SK-N-SH (cell line): Measurements from ENCODE around the gene FMO4. TPM values are rescaled to one million over a fixed set of nuclear protein-coding genes. Genes with fewer than 3 reads are reported as not detected.
A peak's percentile ranks its signal among the peaks of the same experiment; 100 is the strongest.

ENCODE experiments used
- CTCF ChIA-PET: fragments of 300-600, 350-600 bp; formaldehyde crosslinking; extraction: SDS; loops from one replicate; lab custom pipeline; 2021; lab: Yijun Ruan, JAX
- POLR2A ChIA-PET: fragments of 350-600 bp; sonication (Branson Sonifier 250); formaldehyde crosslinking; extraction: SDS; loops from one replicate; lab custom pipeline; 2020; ENCODE audit warnings: antibody characterized with exemption, inconsistent platforms; lab: Yijun Ruan, JAX
- DNase-seq: peaks from one replicate; pipeline ENCODE4 v3.0.0; 2012
- H2AFZ ChIP-seq: fragments of 200-600 bp; sonication (generic); 2 replicates; pipeline ENCODE4 v1.8.1; 2016; ENCODE audit warnings: antibody characterized with exemption, mild to moderate bottlenecking, low read depth
- H3F3A ChIP-seq: fragments of 200-600 bp; sonication (generic); replicated peaks from 2 replicates; pipeline ENCODE3; 2016; ENCODE audit warnings: antibody characterized with exemption, mild to moderate bottlenecking; ENCODE audit not compliant: insufficient read depth
- H3K27ac ChIP-seq, 2 experiments: fragments of 200-500 bp in 1 of 2; fragments of 200-600 bp in 1 of 2; sonication (Bioruptor generic) in 1 of 2; sonication (generic), shearing (Covaris generic) in 1 of 2; 2 replicates each; pipeline versions ENCODE4 v1.5.1 to v1.6.1; 2014 to 2016; ENCODE audit warnings: low read depth in 2 of 2, inconsistent platforms in 1 of 2, low read length in 1 of 2, mild to moderate bottlenecking in 1 of 2, mixed read lengths in 1 of 2
- H3K27me3 ChIP-seq: fragments of 200-600 bp; sonication (generic), shearing (Covaris generic); 2 replicates; pipeline ENCODE4 v1.6.1; 2016; ENCODE audit warnings: mixed run types; ENCODE audit not compliant: insufficient read depth
- H3K36me3 ChIP-seq, 2 experiments: fragments of 200-500 bp in 1 of 2; fragments of 200-600 bp in 1 of 2; sonication (Bioruptor generic) in 1 of 2; sonication (generic) in 1 of 2; replicated peaks in 1 of 2; 2 replicates each; pipeline versions ENCODE3 to v1.5.1; 2014 to 2016; ENCODE audit warnings: low read length in 1 of 2, mild to moderate bottlenecking in 1 of 2; ENCODE audit not compliant: insufficient read depth in 2 of 2, control insufficient read depth in 1 of 2
- H3K4me1 ChIP-seq, 2 experiments: fragments of 200-500 bp in 1 of 2; fragments of 200-600 bp in 1 of 2; sonication (Bioruptor generic) in 1 of 2; sonication (generic), shearing (Covaris generic) in 1 of 2; 2 replicates each; pipeline versions ENCODE4 v1.5.1 to v1.6.1; 2014 to 2016; ENCODE audit warnings: low read depth in 1 of 2, low read length in 1 of 2, mixed run types in 1 of 2; ENCODE audit not compliant: insufficient read depth in 2 of 2, control insufficient read depth in 1 of 2
- H3K4me2 ChIP-seq: fragments of 200-600 bp; sonication (generic), shearing (Covaris generic); 2 replicates; pipeline ENCODE4 v1.6.1; 2017; ENCODE audit warnings: mixed run types
- H3K4me3 ChIP-seq, 2 experiments: fragments of 200-500 bp in 1 of 2; fragments of 200-600 bp in 1 of 2; sonication (Bioruptor generic) in 1 of 2; sonication (generic), shearing (Covaris generic) in 1 of 2; 2 replicates each; pipeline versions ENCODE4 v1.5.1 to v1.8.1; 2014 to 2016; ENCODE audit warnings: low read depth in 2 of 2, inconsistent platforms in 1 of 2, low read length in 1 of 2, mild to moderate bottlenecking in 1 of 2, mixed read lengths in 1 of 2, moderate library complexity in 1 of 2
- H3K79me2 ChIP-seq: fragments of 200-600 bp; sonication (generic); 2 replicates; pipeline ENCODE4 v1.8.1; 2017; ENCODE audit warnings: mild to moderate bottlenecking; ENCODE audit not compliant: insufficient read depth
- H3K9ac ChIP-seq: fragments of 200-600 bp; sonication (generic); 2 replicates; pipeline ENCODE4 v1.6.1; 2017; ENCODE audit warnings: mixed run types
- H3K9me2 ChIP-seq: fragments of 200-600 bp; sonication (generic); 2 replicates; pipeline ENCODE4 v1.6.1; 2017; ENCODE audit warnings: mixed run types
- H3K9me3 ChIP-seq: fragments of 200-600 bp; sonication (generic); 2 replicates; pipeline ENCODE4 v1.6.1; 2017; ENCODE audit warnings: mixed run types, mild to moderate bottlenecking, moderate library complexity
- H4K20me1 ChIP-seq: fragments of 200-600 bp; sonication (generic); 2 replicates; pipeline ENCODE4 v1.6.1; 2017; ENCODE audit warnings: mild to moderate bottlenecking, mixed run types; ENCODE audit not compliant: insufficient read depth
- ELF1 ChIP-seq: IDR thresholded peaks from 2 replicates; pipeline ENCODE4 v1.4.0; 2012
- EP300 ChIP-seq, 2 experiments: IDR thresholded peaks; 2 replicates each; pipeline versions ENCODE4 v1.4.0 to v1.6.1; 2012; ENCODE audit warnings: borderline replicate concordance in 1 of 2, low read depth in 1 of 2, low read length in 1 of 2
- FOXJ3 ChIP-seq: sonication (generic); formaldehyde crosslinking; IDR thresholded peaks from 2 replicates; pipeline ENCODE4 v1.5.1; 2020; ENCODE audit warnings: mild to moderate bottlenecking, missing genetic modification reagents
- GABPA ChIP-seq: IDR thresholded peaks from 2 replicates; pipeline ENCODE4 v1.4.0; 2012; ENCODE audit warnings: low read depth, mild to moderate bottlenecking
- MEF2A ChIP-seq: IDR thresholded peaks from 2 replicates; pipeline ENCODE4 v1.4.0; 2012; ENCODE audit warnings: low read depth, borderline replicate concordance
- NFIC ChIP-seq: IDR thresholded peaks from 2 replicates; pipeline ENCODE4 v1.4.0; 2012; ENCODE audit warnings: borderline replicate concordance
- POLR2AphosphoS5 ChIP-seq: IDR thresholded peaks from 2 replicates; pipeline ENCODE4 v1.6.1; 2012; ENCODE audit warnings: low read depth, low read length
- RAD21 ChIP-seq: IDR thresholded peaks from 2 replicates; pipeline ENCODE4 v1.6.1; 2012; ENCODE audit warnings: mild to moderate bottlenecking, low read length
- RFX5 ChIP-seq: IDR thresholded peaks from 2 replicates; pipeline ENCODE4 v1.6.1; 2012; ENCODE audit warnings: mild to moderate bottlenecking, improper control_type of control experiment, low read length
- RXRA ChIP-seq: IDR thresholded peaks from 2 replicates; pipeline ENCODE4 v1.4.0; 2012; ENCODE audit warnings: low read depth, mild to moderate bottlenecking, borderline replicate concordance
- SMC3 ChIP-seq: IDR thresholded peaks from 2 replicates; pipeline ENCODE4 v1.6.1; 2012; ENCODE audit warnings: low read depth, low read length, improper control_type of control experiment
- TEAD4 ChIP-seq: IDR thresholded peaks from 2 replicates; pipeline ENCODE4 v1.4.0; 2012; ENCODE audit warnings: mild to moderate bottlenecking, borderline replicate concordance; ENCODE audit not compliant: insufficient read depth
- YY1 ChIP-seq: IDR thresholded peaks from 2 replicates; pipeline ENCODE4 v1.4.0; 2012; ENCODE audit warnings: low read depth, mild to moderate bottlenecking
- WGBS: methylation state at CpG from one replicate; pipeline ENCODE4 v1.1.6; 2017; ENCODE audit warnings: low lambda C conversion rate; 5-methylcytosine and 5-hydroxymethylcytosine counted together
- polyA plus RNA-seq, 3 experiments: library from polyadenylated mRNA; depleted of rRNA; stranded (reverse); fragments of >200 nt; gene quantifications; 2 replicates each; pipeline ENCODE4 v1.2.3, GENCODE V29; 2012
- TF ChIP-seq, protein P1 (sequence below): fragments of 150-350 bp; IDR thresholded peaks from 2 replicates; pipeline ENCODE4 v1.6.1; 2016; ENCODE audit warnings: mild to moderate bottlenecking, low read depth, low read length
- TF ChIP-seq, protein P2 (sequence below): fragments of 150-350 bp; IDR thresholded peaks from 2 replicates; pipeline ENCODE4 v1.6.1; 2017; ENCODE audit warnings: antibody characterized with exemption, low read length, low read depth, borderline replicate concordance
- TF ChIP-seq, protein P3 (sequence below): IDR thresholded peaks from 2 replicates; pipeline ENCODE4 v1.6.1; 2012; ENCODE audit warnings: mild to moderate bottlenecking, low read depth, low read length, moderate library complexity
- TF ChIP-seq, protein P4 (sequence below): IDR thresholded peaks from 2 replicates; pipeline ENCODE4 v1.4.0; 2012; ENCODE audit warnings: low read depth
- TF ChIP-seq, protein P5 (sequence below): IDR thresholded peaks from 2 replicates; pipeline ENCODE4; 2012
- TF ChIP-seq, protein P6 (sequence below): fragments of 200-600 bp; sonication (generic); IDR thresholded peaks from 2 replicates; pipeline ENCODE4 v1.6.1; 2017; ENCODE audit warnings: antibody characterized with exemption, mild to moderate bottlenecking, moderate library complexity

Gene FMO4, protein sequence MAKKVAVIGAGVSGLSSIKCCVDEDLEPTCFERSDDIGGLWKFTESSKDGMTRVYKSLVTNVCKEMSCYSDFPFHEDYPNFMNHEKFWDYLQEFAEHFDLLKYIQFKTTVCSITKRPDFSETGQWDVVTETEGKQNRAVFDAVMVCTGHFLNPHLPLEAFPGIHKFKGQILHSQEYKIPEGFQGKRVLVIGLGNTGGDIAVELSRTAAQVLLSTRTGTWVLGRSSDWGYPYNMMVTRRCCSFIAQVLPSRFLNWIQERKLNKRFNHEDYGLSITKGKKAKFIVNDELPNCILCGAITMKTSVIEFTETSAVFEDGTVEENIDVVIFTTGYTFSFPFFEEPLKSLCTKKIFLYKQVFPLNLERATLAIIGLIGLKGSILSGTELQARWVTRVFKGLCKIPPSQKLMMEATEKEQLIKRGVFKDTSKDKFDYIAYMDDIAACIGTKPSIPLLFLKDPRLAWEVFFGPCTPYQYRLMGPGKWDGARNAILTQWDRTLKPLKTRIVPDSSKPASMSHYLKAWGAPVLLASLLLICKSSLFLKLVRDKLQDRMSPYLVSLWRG
- polyA plus RNA-seq (2012; rRNA removed), result 1.6 and 2.0 TPM in 2 replicates
- polyA plus RNA-seq (2012; cell fraction: cytosol; rRNA removed), result 1.8 and 2.4 TPM in 2 replicates
- 1.2 and 2.3 TPM in 2 replicates for polyA plus RNA-seq (2012; cell fraction: nucleus; rRNA removed)

DNA sequence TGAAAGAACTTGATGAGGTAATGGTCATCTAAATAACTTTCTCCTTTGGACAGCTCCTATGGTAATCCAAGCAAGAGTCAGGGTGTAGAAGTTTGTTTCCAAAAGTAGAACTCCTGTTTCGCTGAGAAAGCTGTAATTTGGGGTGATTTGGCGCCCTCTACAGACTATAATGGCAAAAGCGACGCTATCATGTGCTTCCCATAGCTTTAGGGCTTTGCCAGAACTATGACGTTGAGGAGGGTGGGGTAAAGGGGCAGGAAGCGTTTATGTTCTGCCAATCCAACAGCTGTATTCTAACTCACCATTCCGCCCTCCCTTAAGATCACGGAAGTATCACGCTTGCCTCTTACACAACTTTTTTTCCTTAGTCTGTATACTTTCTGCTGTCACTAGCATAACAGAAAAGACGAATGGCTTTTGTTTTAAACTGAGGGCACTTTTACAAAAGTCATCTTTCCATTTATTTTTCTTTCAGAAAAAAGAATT, at the start of gene FMO4:
FMO4 (plus strand) TSS at position 349 of the 486 bp plus-strand sequence. CDS start 5,643 bp downstream, outside the sequence.
- WGBS, result 1% methylated on average over 10 of the region's 10 CpGs
- TF ChIP-seq, protein P1, sequence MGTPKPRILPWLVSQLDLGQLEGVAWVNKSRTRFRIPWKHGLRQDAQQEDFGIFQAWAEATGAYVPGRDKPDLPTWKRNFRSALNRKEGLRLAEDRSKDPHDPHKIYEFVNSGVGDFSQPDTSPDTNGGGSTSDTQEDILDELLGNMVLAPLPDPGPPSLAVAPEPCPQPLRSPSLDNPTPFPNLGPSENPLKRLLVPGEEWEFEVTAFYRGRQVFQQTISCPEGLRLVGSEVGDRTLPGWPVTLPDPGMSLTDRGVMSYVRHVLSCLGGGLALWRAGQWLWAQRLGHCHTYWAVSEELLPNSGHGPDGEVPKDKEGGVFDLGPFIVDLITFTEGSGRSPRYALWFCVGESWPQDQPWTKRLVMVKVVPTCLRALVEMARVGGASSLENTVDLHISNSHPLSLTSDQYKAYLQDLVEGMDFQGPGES, result no peak
- TF ChIP-seq, protein P2, sequence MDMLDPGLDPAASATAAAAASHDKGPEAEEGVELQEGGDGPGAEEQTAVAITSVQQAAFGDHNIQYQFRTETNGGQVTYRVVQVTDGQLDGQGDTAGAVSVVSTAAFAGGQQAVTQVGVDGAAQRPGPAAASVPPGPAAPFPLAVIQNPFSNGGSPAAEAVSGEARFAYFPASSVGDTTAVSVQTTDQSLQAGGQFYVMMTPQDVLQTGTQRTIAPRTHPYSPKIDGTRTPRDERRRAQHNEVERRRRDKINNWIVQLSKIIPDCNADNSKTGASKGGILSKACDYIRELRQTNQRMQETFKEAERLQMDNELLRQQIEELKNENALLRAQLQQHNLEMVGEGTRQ, result no peak
- peak; percentile 49; the same call in 1 of the 2 replicates for TF ChIP-seq POLR2AphosphoS5
- TF ChIP-seq, protein P3, sequence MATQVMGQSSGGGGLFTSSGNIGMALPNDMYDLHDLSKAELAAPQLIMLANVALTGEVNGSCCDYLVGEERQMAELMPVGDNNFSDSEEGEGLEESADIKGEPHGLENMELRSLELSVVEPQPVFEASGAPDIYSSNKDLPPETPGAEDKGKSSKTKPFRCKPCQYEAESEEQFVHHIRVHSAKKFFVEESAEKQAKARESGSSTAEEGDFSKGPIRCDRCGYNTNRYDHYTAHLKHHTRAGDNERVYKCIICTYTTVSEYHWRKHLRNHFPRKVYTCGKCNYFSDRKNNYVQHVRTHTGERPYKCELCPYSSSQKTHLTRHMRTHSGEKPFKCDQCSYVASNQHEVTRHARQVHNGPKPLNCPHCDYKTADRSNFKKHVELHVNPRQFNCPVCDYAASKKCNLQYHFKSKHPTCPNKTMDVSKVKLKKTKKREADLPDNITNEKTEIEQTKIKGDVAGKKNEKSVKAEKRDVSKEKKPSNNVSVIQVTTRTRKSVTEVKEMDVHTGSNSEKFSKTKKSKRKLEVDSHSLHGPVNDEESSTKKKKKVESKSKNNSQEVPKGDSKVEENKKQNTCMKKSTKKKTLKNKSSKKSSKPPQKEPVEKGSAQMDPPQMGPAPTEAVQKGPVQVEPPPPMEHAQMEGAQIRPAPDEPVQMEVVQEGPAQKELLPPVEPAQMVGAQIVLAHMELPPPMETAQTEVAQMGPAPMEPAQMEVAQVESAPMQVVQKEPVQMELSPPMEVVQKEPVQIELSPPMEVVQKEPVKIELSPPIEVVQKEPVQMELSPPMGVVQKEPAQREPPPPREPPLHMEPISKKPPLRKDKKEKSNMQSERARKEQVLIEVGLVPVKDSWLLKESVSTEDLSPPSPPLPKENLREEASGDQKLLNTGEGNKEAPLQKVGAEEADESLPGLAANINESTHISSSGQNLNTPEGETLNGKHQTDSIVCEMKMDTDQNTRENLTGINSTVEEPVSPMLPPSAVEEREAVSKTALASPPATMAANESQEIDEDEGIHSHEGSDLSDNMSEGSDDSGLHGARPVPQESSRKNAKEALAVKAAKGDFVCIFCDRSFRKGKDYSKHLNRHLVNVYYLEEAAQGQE, result peak; percentile 68; the same call in 1 of the 2 replicates
- TF ChIP-seq, protein P4, sequence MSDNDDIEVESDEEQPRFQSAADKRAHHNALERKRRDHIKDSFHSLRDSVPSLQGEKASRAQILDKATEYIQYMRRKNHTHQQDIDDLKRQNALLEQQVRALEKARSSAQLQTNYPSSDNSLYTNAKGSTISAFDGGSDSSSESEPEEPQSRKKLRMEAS, result peak; percentile 73; the same call in 1 of the 2 replicates
- TF ChIP-seq, protein P5, sequence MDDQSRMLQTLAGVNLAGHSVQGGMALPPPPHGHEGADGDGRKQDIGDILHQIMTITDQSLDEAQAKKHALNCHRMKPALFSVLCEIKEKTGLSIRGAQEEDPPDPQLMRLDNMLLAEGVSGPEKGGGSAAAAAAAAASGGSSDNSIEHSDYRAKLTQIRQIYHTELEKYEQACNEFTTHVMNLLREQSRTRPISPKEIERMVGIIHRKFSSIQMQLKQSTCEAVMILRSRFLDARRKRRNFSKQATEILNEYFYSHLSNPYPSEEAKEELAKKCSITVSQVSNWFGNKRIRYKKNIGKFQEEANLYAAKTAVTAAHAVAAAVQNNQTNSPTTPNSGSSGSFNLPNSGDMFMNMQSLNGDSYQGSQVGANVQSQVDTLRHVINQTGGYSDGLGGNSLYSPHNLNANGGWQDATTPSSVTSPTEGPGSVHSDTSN, result peak; percentile 32; the same call in 1 of the 2 replicates
- TF ChIP-seq ELF1, result peak; percentile 89
- TF ChIP-seq FOXJ3 (CRISPR knock-in tag), result no peak
- no peak for TF ChIP-seq EP300 (IDR thresholded peaks at IDR 0.05; ENCODE audit: borderline replicate concordance in 1 of 2, low read depth in 1 of 2, low read length in 1 of 2)
- TF ChIP-seq RXRA, result no peak
- TF ChIP-seq SMC3, result peak; percentile 48
- no peak for TF ChIP-seq TEAD4
- TF ChIP-seq YY1, result no peak
- TF ChIP-seq RAD21, result peak; percentile 74
- TF ChIP-seq, protein P6, sequence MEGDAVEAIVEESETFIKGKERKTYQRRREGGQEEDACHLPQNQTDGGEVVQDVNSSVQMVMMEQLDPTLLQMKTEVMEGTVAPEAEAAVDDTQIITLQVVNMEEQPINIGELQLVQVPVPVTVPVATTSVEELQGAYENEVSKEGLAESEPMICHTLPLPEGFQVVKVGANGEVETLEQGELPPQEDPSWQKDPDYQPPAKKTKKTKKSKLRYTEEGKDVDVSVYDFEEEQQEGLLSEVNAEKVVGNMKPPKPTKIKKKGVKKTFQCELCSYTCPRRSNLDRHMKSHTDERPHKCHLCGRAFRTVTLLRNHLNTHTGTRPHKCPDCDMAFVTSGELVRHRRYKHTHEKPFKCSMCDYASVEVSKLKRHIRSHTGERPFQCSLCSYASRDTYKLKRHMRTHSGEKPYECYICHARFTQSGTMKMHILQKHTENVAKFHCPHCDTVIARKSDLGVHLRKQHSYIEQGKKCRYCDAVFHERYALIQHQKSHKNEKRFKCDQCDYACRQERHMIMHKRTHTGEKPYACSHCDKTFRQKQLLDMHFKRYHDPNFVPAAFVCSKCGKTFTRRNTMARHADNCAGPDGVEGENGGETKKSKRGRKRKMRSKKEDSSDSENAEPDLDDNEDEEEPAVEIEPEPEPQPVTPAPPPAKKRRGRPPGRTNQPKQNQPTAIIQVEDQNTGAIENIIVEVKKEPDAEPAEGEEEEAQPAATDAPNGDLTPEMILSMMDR, result peak; percentile 94
- peak; percentile 28; the same call in 1 of the 2 replicates for TF ChIP-seq NFIC
- TF ChIP-seq GABPA, result peak; percentile 62
- no peak for TF ChIP-seq MEF2A
- TF ChIP-seq RFX5, result no peak
- Histone ChIP-seq H4K20me1 (no peaks in the 10 kb centered on the region), H3F3A (no peaks in the 10 kb centered on the region), H3K4me2 (peak within 1 kb of the TSS; percentile 60), H3K27me3 (no peaks in the 10 kb centered on the region; the same call in 1 of the 2 replicates), H3K4me3 (peak within 1 kb of the TSS; percentile 37 to 52; a peak in 3 of 4 replicates), H3K4me1 (no peaks in the 10 kb centered on the region; a peak in 1 of 4 replicates), H3K36me3 (no peaks in the 10 kb centered on the region), H3K9me3 (no peaks in the 10 kb centered on the region), H3K79me2 (no peaks in the 10 kb centered on the region), H3K9ac (peak within 1 kb of the TSS; percentile 27; the same call in 1 of the 2 replicates), H3K27ac (peak within 1 kb of the TSS; percentile 22 to 48; a peak in 2 of 4 replicates), H3K9me2 (no peaks in the 10 kb centered on the region), H2AFZ (peak within 1 kb of the TSS; percentile 95)
- ChIA-PET CTCF (interaction anchor here (0.5 to 2.5 kb wide), 31 partner anchors 9 to 641 kb away, joined by 3 to 29 read pairs (median 4); partner anchors contain the start of gene FMO1), POLR2A (no interaction called here)
- peak; percentile 59 for DNase-seq
